Vagina (tissue), 2 donors: Measurements from ENCODE around the gene CKB. TPM values are rescaled to one million over a fixed set of nuclear protein-coding genes. Genes with fewer than 3 reads are reported as not detected.

Experiments
- DNase-seq, 2 donors: peaks; one replicate each; pipeline ENCODE4 v3.0.0-alpha.2; 2017; ENCODE audit errors: extremely low spot score in 2 of 2
- H3K27ac ChIP-seq: fragments of 200-600 bp; sonication (generic); one replicate; pipeline ENCODE4 v1.5.1; 2019
- H3K27me3 ChIP-seq: fragments of 200-600 bp; sonication (generic); one replicate; pipeline ENCODE4 v1.5.1; 2019
- H3K36me3 ChIP-seq, 2 donors: fragments of 200-600 bp; sonication (generic); one replicate each; pipeline ENCODE4 v1.5.1; 2017 to 2019
- H3K4me1 ChIP-seq: fragments of 200-600 bp; sonication (generic); one replicate; pipeline ENCODE4 v1.5.1; 2019
- H3K4me3 ChIP-seq, 2 donors: fragments of 200-600 bp; sonication (generic); 1 replicate in 1 of 2; 2 replicates in 1 of 2; pipeline ENCODE4 v1.5.1; 2016 to 2019
- H3K9me3 ChIP-seq: fragments of 200-600 bp; sonication (generic); one replicate; pipeline ENCODE4 v1.5.1; 2019
- CTCF ChIP-seq, 3 experiments: fragments of 450-650 bp in 2 of 3; fragments of 200-600 bp in 1 of 3; sonication (generic) in 1 of 3; IDR thresholded peaks; one replicate each; pipeline ENCODE4 v1.5.1; 2017 to 2019; ENCODE audit warnings: antibody characterized with exemption in 3 of 3, mild to moderate bottlenecking in 2 of 3, moderate library complexity in 2 of 3
- POLR2A ChIP-seq, 2 donors: fragments of 450-650 bp; IDR thresholded peaks; one replicate each; pipeline ENCODE4 v1.6.1; 2017; ENCODE audit warnings: antibody characterized with exemption in 2 of 2, mild to moderate bottlenecking in 2 of 2, moderate library complexity in 2 of 2
- POLR2AphosphoS5 ChIP-seq, 2 donors: sonication (generic); formaldehyde crosslinking; IDR thresholded peaks; one replicate each; pipeline ENCODE4 v1.9.0; 2017; ENCODE audit warnings: antibody characterized with exemption in 2 of 2, mild to moderate bottlenecking in 2 of 2, low read depth in 1 of 2; ENCODE audit not compliant: insufficient read depth in 1 of 2
- intact Hi-C: fragments of 100-400 bp; cut with DNase I; formaldehyde crosslinking; loops from one replicate; pipeline ENCODE4 v1.15.1; 2023
- total RNA-seq: library from RNA; depleted of rRNA; stranded (reverse); fragments of >200 nt; gene quantifications from one replicate; pipeline ENCODE4 v1.2.3, GENCODE V29; 2016

Gene CKB
- total RNA-seq, 1 donor from 2014 or later: 179 TPM

- intact Hi-C loops: no loop called here
- no peaks in the 10 kb centered on the region for H3K27me3 ChIP-seq
- no peaks in the 10 kb centered on the region for H3K9me3 ChIP-seq
- TF ChIP-seq POLR2A (IDR thresholded peaks at IDR 0.05) (no peak), CTCF (IDR thresholded peaks at IDR 0.05) (no peak), POLR2AphosphoS5 (IDR thresholded peaks at IDR 0.05; ENCODE audit: insufficient read depth in 1 of 2, low read depth in 1 of 2) (no peak)
- peak overlapping the region; percentile 94 for H3K27ac ChIP-seq
- H3K4me1 ChIP-seq: peaks cover 66% of the 10 kb centered on the region
- no peak for DNase-seq
- H3K36me3 ChIP-seq: peaks cover 0 to 11% of the 10 kb centered on the region in 2 donors
- H3K4me3 ChIP-seq: peak overlapping the region; percentile 88 to 91
Observed at GRCh38 chr14:103563226-103563620, 40.6 kb upstream of the CKB start.

GRCh38 chr14:103562429-103563225 is 40.0 kb upstream of the CKB start, which contains the start of the genes BAG5 and COA8:
TSS of gene BAG5 (minus strand) at chr14:103562657. CDS start at chr14:103561164, 1,493 bp downstream.
TSS of gene COA8 (plus strand) at chr14:103562960. CDS start at chr14:103563002, 42 bp downstream.
- Histone ChIP-seq H3K4me3 (peak within 1 kb of the TSS; percentile 88 to 91), H3K9me3 (no peaks in the 10 kb centered on the region), H3K36me3 (peaks cover 0 to 11% of the 10 kb centered on the region in 2 donors), H3K27me3 (no peaks in the 10 kb centered on the region), H3K27ac (peak within 1 kb of the TSS; percentile 94), H3K4me1 (peaks cover 66% of the 10 kb centered on the region)
- intact Hi-C loops: no loop called here
- no peak for TF ChIP-seq CTCF (IDR thresholded peaks at IDR 0.05)
- TF ChIP-seq POLR2A (IDR thresholded peaks at IDR 0.05): peak in 1 of 2 donors; percentile 72
- TF ChIP-seq POLR2AphosphoS5 (IDR thresholded peaks at IDR 0.05; ENCODE audit: insufficient read depth in 1 of 2, low read depth in 1 of 2): peak in 1 of 2 donors; percentile 76
- no peak for DNase-seq

- TF ChIP-seq POLR2AphosphoS5 (IDR thresholded peaks at IDR 0.05; ENCODE audit: insufficient read depth in 1 of 2, low read depth in 1 of 2): no peak
- no peak for TF ChIP-seq POLR2A (IDR thresholded peaks at IDR 0.05)
- no peak for TF ChIP-seq CTCF (IDR thresholded peaks at IDR 0.05)
- Histone ChIP-seq H3K4me1 (peaks cover 68% of the 10 kb centered on the region), H3K27me3 (no peaks in the 10 kb centered on the region), H3K4me3 (peak overlapping the region; percentile 88 to 91), H3K27ac (peak overlapping the region; percentile 94), H3K36me3 (peaks cover 0 to 11% of the 10 kb centered on the region in 2 donors), H3K9me3 (no peaks in the 10 kb centered on the region)
- intact Hi-C loops: no loop called here
- no peak for DNase-seq
Observed at GRCh38 chr14:103562179-103562428, 39.5 kb upstream of the CKB start.

- H3K27ac ChIP-seq: peak overlapping the region; percentile 94
- no peaks in the 10 kb centered on the region for H3K27me3 ChIP-seq
- H3K36me3 ChIP-seq: peaks cover 0 to 11% of the 10 kb centered on the region in 2 donors
- peaks cover 73% of the 10 kb centered on the region for H3K4me1 ChIP-seq
- H3K4me3 ChIP-seq: peak overlapping the region; percentile 88 to 91
- DNase-seq: no peak
- intact Hi-C loops: no loop called here
- H3K9me3 ChIP-seq: no peaks in the 10 kb centered on the region
- TF ChIP-seq POLR2AphosphoS5 (IDR thresholded peaks at IDR 0.05; ENCODE audit: insufficient read depth in 1 of 2, low read depth in 1 of 2) (no peak), POLR2A (IDR thresholded peaks at IDR 0.05) (no peak), CTCF (IDR thresholded peaks at IDR 0.05) (no peak)
Observed at GRCh38 chr14:103561381-103562178, 39.0 kb upstream of the CKB start.
